Measurements from ENCODE around the gene CERS6.

CERS6 gene

GRCh38 chr2:168439536-168439935, 16.5 kb upstream of the CERS6 start:
- Histone ChIP-seq H3K9me3 (ENCODE audit: control insufficient read depth in 5 of 5, low read length in 5 of 5) (no peaks in the 10 kb centered on the region), H3K27me3 (ENCODE audit: control insufficient read depth in 5 of 5, insufficient read depth in 4 of 5, low read length in 5 of 5) (no peaks in the 10 kb centered on the region), H3K4me3 (ENCODE audit: low read depth in 1 of 5, low read length in 5 of 5) (no peak overlapping the region), H3K4me1 (ENCODE audit: control insufficient read depth in 5 of 5, insufficient read depth in 5 of 5, low read length in 5 of 5) (peaks cover 0 to 6% (median 0%) of the 10 kb centered on the region in 5 donors), H3K36me3 (ENCODE audit: control insufficient read depth in 5 of 5, insufficient read depth in 5 of 5, low read length in 5 of 5) (no peaks in the 10 kb centered on the region), H3K27ac (ENCODE audit: low read depth, low read length) (no peak overlapping the region), H3K9ac (ENCODE audit: low read length in 5 of 5) (no peak overlapping the region)

- no peaks in the 10 kb centered on the region for H3K27me3 ChIP-seq (ENCODE audit: control insufficient read depth in 5 of 5, insufficient read depth in 4 of 5, low read length in 5 of 5)
- no peak overlapping the region for H3K4me3 ChIP-seq (ENCODE audit: low read depth in 1 of 5, low read length in 5 of 5)
- H3K27ac ChIP-seq (ENCODE audit: low read depth, low read length): no peak overlapping the region
- no peaks in the 10 kb centered on the region for H3K9me3 ChIP-seq (ENCODE audit: control insufficient read depth in 5 of 5, low read length in 5 of 5)
- H3K9ac ChIP-seq (ENCODE audit: low read length in 5 of 5): no peak overlapping the region
- H3K4me1 ChIP-seq (ENCODE audit: control insufficient read depth in 5 of 5, insufficient read depth in 5 of 5, low read length in 5 of 5): peaks cover 0 to 6% (median 0%) of the 10 kb centered on the region in 5 donors
- no peaks in the 10 kb centered on the region for H3K36me3 ChIP-seq (ENCODE audit: control insufficient read depth in 5 of 5, insufficient read depth in 5 of 5, low read length in 5 of 5)
Observed at GRCh38 chr2:168441214-168441872, 14.7 kb upstream of the CERS6 start.

- no peaks in the 10 kb centered on the region for H3K27me3 ChIP-seq (ENCODE audit: control insufficient read depth in 5 of 5, insufficient read depth in 4 of 5, low read length in 5 of 5)
- H3K27ac ChIP-seq (ENCODE audit: low read depth, low read length): no peak overlapping the region
- no peak overlapping the region for H3K4me3 ChIP-seq (ENCODE audit: low read depth in 1 of 5, low read length in 5 of 5)
- H3K4me1 ChIP-seq (ENCODE audit: control insufficient read depth in 5 of 5, insufficient read depth in 5 of 5, low read length in 5 of 5): peaks cover 0 to 6% (median 0%) of the 10 kb centered on the region in 5 donors
- H3K9ac ChIP-seq (ENCODE audit: low read length in 5 of 5): no peak overlapping the region
- H3K36me3 ChIP-seq (ENCODE audit: control insufficient read depth in 5 of 5, insufficient read depth in 5 of 5, low read length in 5 of 5): no peaks in the 10 kb centered on the region
- H3K9me3 ChIP-seq (ENCODE audit: control insufficient read depth in 5 of 5, low read length in 5 of 5): no peaks in the 10 kb centered on the region
Observed at GRCh38 chr2:168443818-168444217, 12.3 kb upstream of the CERS6 start.

DNA sequence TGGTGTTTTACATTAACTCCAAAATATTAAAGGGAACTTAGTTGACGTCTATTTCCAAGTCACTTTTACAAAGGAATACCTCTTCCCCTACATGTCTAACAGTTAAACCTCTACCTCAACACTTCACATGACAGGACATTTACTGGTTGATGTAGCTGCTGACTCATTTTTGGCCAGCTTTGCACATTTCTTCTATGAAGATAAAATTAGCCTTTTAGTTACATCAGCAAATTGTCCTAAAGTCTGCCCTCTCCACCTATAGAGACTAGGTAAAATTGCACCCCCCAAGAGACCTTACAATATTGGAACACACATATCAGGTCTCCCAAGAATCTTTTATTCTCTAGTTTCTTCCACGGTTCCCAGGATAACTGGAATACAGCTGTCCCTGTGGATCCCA, 10.1 kb upstream of the CERS6 start:
- H3K4me3 ChIP-seq (ENCODE audit: low read depth in 1 of 5, low read length in 5 of 5): no peak overlapping the region
- H3K9ac ChIP-seq (ENCODE audit: low read length in 5 of 5): no peak overlapping the region
- no peaks in the 10 kb centered on the region for H3K27me3 ChIP-seq (ENCODE audit: control insufficient read depth in 5 of 5, insufficient read depth in 4 of 5, low read length in 5 of 5)
- H3K36me3 ChIP-seq (ENCODE audit: control insufficient read depth in 5 of 5, insufficient read depth in 5 of 5, low read length in 5 of 5): no peaks in the 10 kb centered on the region
- H3K9me3 ChIP-seq (ENCODE audit: control insufficient read depth in 5 of 5, low read length in 5 of 5): no peaks in the 10 kb centered on the region
- H3K4me1 ChIP-seq (ENCODE audit: control insufficient read depth in 5 of 5, insufficient read depth in 5 of 5, low read length in 5 of 5): no peaks in the 10 kb centered on the region
- H3K27ac ChIP-seq (ENCODE audit: low read depth, low read length): no peak overlapping the region

GRCh38 chr2:168448980-168449379, 7.1 kb upstream of the CERS6 start:
- H3K36me3 ChIP-seq (ENCODE audit: control insufficient read depth in 5 of 5, insufficient read depth in 5 of 5, low read length in 5 of 5): no peaks in the 10 kb centered on the region
- no peaks in the 10 kb centered on the region for H3K4me1 ChIP-seq (ENCODE audit: control insufficient read depth in 5 of 5, insufficient read depth in 5 of 5, low read length in 5 of 5)
- no peak overlapping the region for H3K27ac ChIP-seq (ENCODE audit: low read depth, low read length)
- H3K27me3 ChIP-seq (ENCODE audit: control insufficient read depth in 5 of 5, insufficient read depth in 4 of 5, low read length in 5 of 5): no peaks in the 10 kb centered on the region
- no peaks in the 10 kb centered on the region for H3K9me3 ChIP-seq (ENCODE audit: control insufficient read depth in 5 of 5, low read length in 5 of 5)
- no peak overlapping the region for H3K9ac ChIP-seq (ENCODE audit: low read length in 5 of 5)
- no peak overlapping the region for H3K4me3 ChIP-seq (ENCODE audit: low read depth in 1 of 5, low read length in 5 of 5)

DNA sequence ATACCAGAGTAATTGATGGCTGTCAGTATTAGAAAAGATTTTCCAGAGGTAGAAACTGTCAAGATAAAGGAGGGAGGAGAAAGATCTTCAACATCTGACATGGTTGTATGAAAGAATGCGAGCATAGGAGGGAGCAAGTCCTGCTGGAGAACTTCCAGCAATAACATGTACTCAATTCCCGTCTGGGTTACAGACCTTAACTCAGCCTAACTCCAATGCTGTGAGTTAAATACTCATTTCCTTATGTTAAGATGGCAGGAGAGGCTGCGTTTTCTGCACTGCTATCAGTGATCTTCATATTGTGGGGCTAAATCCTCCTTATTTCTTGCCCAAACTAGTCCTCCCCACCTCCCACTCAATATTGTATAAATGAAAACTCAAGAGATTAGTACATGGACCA, 6.7 kb upstream of the CERS6 start:
- Histone ChIP-seq H3K27me3 (ENCODE audit: control insufficient read depth in 5 of 5, insufficient read depth in 4 of 5, low read length in 5 of 5) (no peaks in the 10 kb centered on the region), H3K4me1 (ENCODE audit: control insufficient read depth in 5 of 5, insufficient read depth in 5 of 5, low read length in 5 of 5) (no peaks in the 10 kb centered on the region), H3K36me3 (ENCODE audit: control insufficient read depth in 5 of 5, insufficient read depth in 5 of 5, low read length in 5 of 5) (no peaks in the 10 kb centered on the region)

GRCh38 chr2:168450171-168450570, 5.9 kb upstream of the CERS6 start:
- Histone ChIP-seq H3K9me3 (ENCODE audit: control insufficient read depth in 5 of 5, low read length in 5 of 5) (peaks cover 0 to 4% (median 0%) of the 10 kb centered on the region in 5 donors), H3K27me3 (ENCODE audit: control insufficient read depth in 5 of 5, insufficient read depth in 4 of 5, low read length in 5 of 5) (no peaks in the 10 kb centered on the region), H3K4me3 (ENCODE audit: low read depth in 1 of 5, low read length in 5 of 5) (no peak overlapping the region), H3K4me1 (ENCODE audit: control insufficient read depth in 5 of 5, insufficient read depth in 5 of 5, low read length in 5 of 5) (peaks cover 0 to 5% (median 0%) of the 10 kb centered on the region in 5 donors), H3K27ac (ENCODE audit: low read depth, low read length) (no peak overlapping the region), H3K9ac (ENCODE audit: low read length in 5 of 5) (no peak overlapping the region), H3K36me3 (ENCODE audit: control insufficient read depth in 5 of 5, insufficient read depth in 5 of 5, low read length in 5 of 5) (no peaks in the 10 kb centered on the region)

More for the DNA sequence above, 6.7 kb upstream of the CERS6 start:
- H3K9me3 ChIP-seq (ENCODE audit: control insufficient read depth in 5 of 5, low read length in 5 of 5): peaks cover 0 to under 1% (median 0%) of the 10 kb centered on the region in 5 donors
- H3K4me3 ChIP-seq (ENCODE audit: low read depth in 1 of 5, low read length in 5 of 5): no peak overlapping the region
- no peak overlapping the region for H3K9ac ChIP-seq (ENCODE audit: low read length in 5 of 5)
- no peak overlapping the region for H3K27ac ChIP-seq (ENCODE audit: low read depth, low read length)

DNA sequence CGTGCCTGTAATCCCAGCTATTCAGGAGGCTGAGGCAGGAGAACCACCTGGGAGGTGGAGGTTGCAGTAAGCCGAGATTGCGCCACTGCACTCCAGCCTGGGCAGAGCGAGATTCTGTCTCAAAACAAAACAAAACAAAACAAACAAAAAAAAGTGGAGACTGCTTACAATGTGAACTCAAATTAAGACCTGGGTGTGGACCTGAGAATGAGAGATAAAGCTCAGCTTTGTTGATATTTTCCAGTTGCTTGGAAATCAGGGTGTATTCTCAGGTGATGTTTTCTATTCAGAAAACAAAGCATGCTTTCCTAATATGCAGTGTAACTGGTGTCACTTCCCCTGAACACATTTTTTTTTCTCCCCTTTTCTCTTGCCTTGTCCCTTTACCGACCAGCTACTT, 5.3 kb upstream of the CERS6 start:
- H3K4me3 ChIP-seq (ENCODE audit: low read depth in 1 of 5, low read length in 5 of 5): no peak overlapping the region
- peaks cover 0 to 11% (median 4%) of the 10 kb centered on the region in 5 donors for H3K4me1 ChIP-seq (ENCODE audit: control insufficient read depth in 5 of 5, insufficient read depth in 5 of 5, low read length in 5 of 5)
- no peak overlapping the region for H3K9ac ChIP-seq (ENCODE audit: low read length in 5 of 5)
- H3K9me3 ChIP-seq (ENCODE audit: control insufficient read depth in 5 of 5, low read length in 5 of 5): peaks cover 0 to 4% (median 0%) of the 10 kb centered on the region in 5 donors
- H3K27me3 ChIP-seq (ENCODE audit: control insufficient read depth in 5 of 5, insufficient read depth in 4 of 5, low read length in 5 of 5): no peaks in the 10 kb centered on the region
- H3K36me3 ChIP-seq (ENCODE audit: control insufficient read depth in 5 of 5, insufficient read depth in 5 of 5, low read length in 5 of 5): no peaks in the 10 kb centered on the region
- H3K27ac ChIP-seq (ENCODE audit: low read depth, low read length): no peak overlapping the region

GRCh38 chr2:168452781-168453180, 3.3 kb upstream of the CERS6 start:
- peaks cover 0 to 28% (median 19%) of the 10 kb centered on the region in 5 donors for H3K4me1 ChIP-seq (ENCODE audit: control insufficient read depth in 5 of 5, insufficient read depth in 5 of 5, low read length in 5 of 5)
- H3K9me3 ChIP-seq (ENCODE audit: control insufficient read depth in 5 of 5, low read length in 5 of 5): peaks cover 0 to 4% (median 0%) of the 10 kb centered on the region in 5 donors
- no peaks in the 10 kb centered on the region for H3K36me3 ChIP-seq (ENCODE audit: control insufficient read depth in 5 of 5, insufficient read depth in 5 of 5, low read length in 5 of 5)
- no peaks in the 10 kb centered on the region for H3K27me3 ChIP-seq (ENCODE audit: control insufficient read depth in 5 of 5, insufficient read depth in 4 of 5, low read length in 5 of 5)
- no peak overlapping the region for H3K9ac ChIP-seq (ENCODE audit: low read length in 5 of 5)
- no peak overlapping the region for H3K27ac ChIP-seq (ENCODE audit: low read depth, low read length)
- H3K4me3 ChIP-seq (ENCODE audit: low read depth in 1 of 5, low read length in 5 of 5): no peak overlapping the region

- Histone ChIP-seq H3K27me3 (ENCODE audit: control insufficient read depth in 5 of 5, insufficient read depth in 4 of 5, low read length in 5 of 5) (no peaks in the 10 kb centered on the region), H3K9me3 (ENCODE audit: control insufficient read depth in 5 of 5, low read length in 5 of 5) (peaks cover 0 to 4% (median 0%) of the 10 kb centered on the region in 5 donors), H3K36me3 (ENCODE audit: control insufficient read depth in 5 of 5, insufficient read depth in 5 of 5, low read length in 5 of 5) (no peaks in the 10 kb centered on the region), H3K4me3 (ENCODE audit: low read depth in 1 of 5, low read length in 5 of 5) (no peak overlapping the region), H3K9ac (ENCODE audit: low read length in 5 of 5) (no peak overlapping the region), H3K4me1 (ENCODE audit: control insufficient read depth in 5 of 5, insufficient read depth in 5 of 5, low read length in 5 of 5) (peaks cover 0 to 34% (median 19%) of the 10 kb centered on the region in 5 donors), H3K27ac (ENCODE audit: low read depth, low read length) (no peak overlapping the region)
Observed at GRCh38 chr2:168453404-168453803, 2.7 kb upstream of the CERS6 start.
